ENCODE results near the gene WDR27.
"Not testable (repeated sequence)": the region's sequence is repeated elsewhere in the genome, so short reads cannot be mapped to it uniquely, and the experiment has no call there.

- not testable (repeated sequence) for TF ChIP-seq CTCF (IDR thresholded peaks at IDR 0.05 in 4 of 5, conservative IDR thresholded peaks at IDR 0.05 in 1 of 5); POLR2A (IDR thresholded peaks at IDR 0.05)
These were observed 93.2 kb downstream of the WDR27 start for GRCh38 chr6:169608609-169609008.

Data from gastrocnemius medialis (tissue), 4 donors.